ENCODE data around the gene ELFN1.

DNA sequence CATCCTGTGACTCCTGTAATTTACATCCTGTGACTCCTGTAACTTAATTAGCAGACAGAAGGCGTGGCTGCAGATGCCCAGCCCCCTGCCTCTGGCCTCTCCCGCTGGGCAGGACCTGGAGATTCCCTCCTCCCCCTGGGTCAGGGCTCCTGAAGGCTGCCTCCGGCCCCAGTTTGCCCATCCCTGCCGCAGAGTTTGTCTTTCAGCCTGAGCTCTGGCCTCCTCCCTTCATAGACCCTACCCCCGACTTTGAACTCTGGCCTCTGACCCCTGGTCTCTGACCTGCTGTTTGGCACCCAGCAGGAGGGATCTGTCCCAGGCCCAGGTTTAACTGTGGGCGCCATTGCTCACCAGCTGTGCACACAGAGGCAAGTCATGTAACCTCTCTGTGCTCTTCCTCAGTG lies 45.6 kb downstream of the ELFN1 start:
- TF ChIP-seq, protein P1, sequence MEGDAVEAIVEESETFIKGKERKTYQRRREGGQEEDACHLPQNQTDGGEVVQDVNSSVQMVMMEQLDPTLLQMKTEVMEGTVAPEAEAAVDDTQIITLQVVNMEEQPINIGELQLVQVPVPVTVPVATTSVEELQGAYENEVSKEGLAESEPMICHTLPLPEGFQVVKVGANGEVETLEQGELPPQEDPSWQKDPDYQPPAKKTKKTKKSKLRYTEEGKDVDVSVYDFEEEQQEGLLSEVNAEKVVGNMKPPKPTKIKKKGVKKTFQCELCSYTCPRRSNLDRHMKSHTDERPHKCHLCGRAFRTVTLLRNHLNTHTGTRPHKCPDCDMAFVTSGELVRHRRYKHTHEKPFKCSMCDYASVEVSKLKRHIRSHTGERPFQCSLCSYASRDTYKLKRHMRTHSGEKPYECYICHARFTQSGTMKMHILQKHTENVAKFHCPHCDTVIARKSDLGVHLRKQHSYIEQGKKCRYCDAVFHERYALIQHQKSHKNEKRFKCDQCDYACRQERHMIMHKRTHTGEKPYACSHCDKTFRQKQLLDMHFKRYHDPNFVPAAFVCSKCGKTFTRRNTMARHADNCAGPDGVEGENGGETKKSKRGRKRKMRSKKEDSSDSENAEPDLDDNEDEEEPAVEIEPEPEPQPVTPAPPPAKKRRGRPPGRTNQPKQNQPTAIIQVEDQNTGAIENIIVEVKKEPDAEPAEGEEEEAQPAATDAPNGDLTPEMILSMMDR (IDR thresholded peaks at IDR 0.05), result no peak
- no peak for TF ChIP-seq POLR2A (IDR thresholded peaks at IDR 0.05)
- TF ChIP-seq EP300 (IDR thresholded peaks at IDR 0.05), result no peak

Measured in gastroesophageal sphincter (tissue), 3 donors.